K562 (cell line): ENCODE measurements around the gene DHX40. TPM values are rescaled to one million over a fixed set of nuclear protein-coding genes. Genes with fewer than 3 reads are reported as not detected.
A peak's percentile ranks its signal among the peaks of the same experiment; 100 is the strongest.

ENCODE experiments used
- CXXC5 ChIP-seq: fragments of 250-450 bp; sonication (Bioruptor Pico); IDR thresholded peaks from 2 replicates; pipeline ENCODE4 v1.8.0; 2022; ENCODE audit warnings: inconsistent platforms, mild to moderate bottlenecking, moderate library complexity
- GTF2E2 ChIP-seq: fragments of 200-800 bp; sonication (Bioruptor generic); IDR thresholded peaks from 2 replicates; pipeline ENCODE4 v1.6.1; 2016; ENCODE audit warnings: missing genetic modification characterization, missing compliant biosample characterization
- MYNN ChIP-seq, 2 experiments: sonication (generic); formaldehyde crosslinking in 1 of 2; IDR thresholded peaks; 2 replicates each; pipeline versions ENCODE4 v1.5.0 to v1.6.1; 2016 to 2020; ENCODE audit warnings: antibody characterized with exemption in 1 of 2, missing genetic modification reagents in 1 of 2
- NFATC3 ChIP-seq: fragments of 450-650 bp; IDR thresholded peaks from 2 replicates; pipeline ENCODE4 v1.6.1; 2017; ENCODE audit warnings: mild to moderate bottlenecking
- NFRKB ChIP-seq: fragments of 450-650 bp; IDR thresholded peaks from 2 replicates; pipeline ENCODE4 v1.6.1; 2016; ENCODE audit warnings: low read depth
- RFX1 ChIP-seq: fragments of 450-650 bp; IDR thresholded peaks from 2 replicates; pipeline ENCODE4 v1.6.1; 2016; ENCODE audit warnings: mild to moderate bottlenecking, moderate library complexity
- SMAD3 ChIP-seq: fragments of 450-650 bp; formaldehyde crosslinking; conservative IDR thresholded peaks from 2 replicates; pipeline ENCODE4 v1.4.0; 2020; ENCODE audit warnings: mild to moderate bottlenecking
- SRSF3 ChIP-seq: fragments of 200-400 bp; formaldehyde crosslinking; IDR thresholded peaks from 2 replicates; pipeline ENCODE4 v1.6.1; 2016; ENCODE audit warnings: mild to moderate bottlenecking, low read length, moderate library complexity; ENCODE audit not compliant: insufficient read depth
- SRSF7 ChIP-seq: fragments of 200-400 bp; formaldehyde crosslinking; optimal IDR thresholded peaks from 2 replicates; pipeline ENCODE3; 2017; ENCODE audit warnings: mild to moderate bottlenecking, low read depth, low read length
- TCF3 ChIP-seq: sonication (generic); formaldehyde crosslinking; IDR thresholded peaks from 2 replicates; pipeline ENCODE4 v1.4.0; 2020; ENCODE audit warnings: mild to moderate bottlenecking, missing genetic modification reagents
- ZBED1 ChIP-seq: IDR thresholded peaks from 2 replicates; pipeline ENCODE4 v1.6.1; 2014
- ZFX ChIP-seq: sonication (generic); formaldehyde crosslinking; IDR thresholded peaks from 2 replicates; pipeline ENCODE4 v1.8.0; 2022; ENCODE audit warnings: mild to moderate bottlenecking, missing genetic modification reagents, moderate library complexity
- ZNF12 ChIP-seq: sonication (generic); formaldehyde crosslinking; IDR thresholded peaks from 2 replicates; pipeline ENCODE4 v1.4.0; 2020; ENCODE audit warnings: mild to moderate bottlenecking, missing genetic modification reagents
- ZNF143 ChIP-seq: sonication (generic); formaldehyde crosslinking; IDR thresholded peaks from 2 replicates; pipeline ENCODE4 v1.9.0; 2022; ENCODE audit warnings: mild to moderate bottlenecking, missing genetic modification reagents
- ZNF212 ChIP-seq: fragments of 450-650 bp; formaldehyde crosslinking; IDR thresholded peaks from 2 replicates; pipeline ENCODE4 v1.4.0; 2020; ENCODE audit warnings: mild to moderate bottlenecking
- ZNF239 ChIP-seq: fragments of 250-450 bp; sonication (Bioruptor Pico); IDR thresholded peaks from 2 replicates; pipeline ENCODE4 v1.4.0; 2020; ENCODE audit warnings: mild to moderate bottlenecking
- ZNF699 ChIP-seq: fragments of 250-450 bp; sonication (Bioruptor Pico); IDR thresholded peaks from 2 replicates; pipeline ENCODE4 v1.8.0; 2021; ENCODE audit warnings: mild to moderate bottlenecking, moderate library complexity; ENCODE audit not compliant: insufficient replicate concordance
- ZNF766 ChIP-seq: fragments of 200-800 bp; sonication (Bioruptor generic); conservative IDR thresholded peaks from 2 replicates; pipeline ENCODE4 v1.6.1; 2016; ENCODE audit warnings: missing genetic modification characterization, missing compliant biosample characterization
- polyA plus RNA-seq, 8 experiments: library from polyadenylated mRNA; depleted of rRNA in 4 of 8; stranded (reverse) in 5 of 8; unstranded in 3 of 8; fragments of >200 nt; fragmentation: Nextera tagmentation in 2 of 8; fragmentation: Illumina TruSeq in 1 of 8; extraction: Ambion mirVana in 2 of 8; extraction: Trizol in 1 of 8; gene quantifications; 2 replicates each; pipeline versions ENCODE4 v1.2.1 to v1.2.3, GENCODE V29; 2011 to 2014; ENCODE audit warnings: inconsistent platforms in 1 of 8, missing spikeins in 1 of 8
- total RNA-seq, 7 experiments: library from RNA; depleted of rRNA in 6 of 7; stranded (reverse); fragments of >200 nt in 6 of 7; fragmentation: Illumina TruSeq in 2 of 7; extraction: Trizol in 2 of 7; gene quantifications; 2 replicates each; pipeline versions ENCODE4 v1.2.1 to v1.2.3, GENCODE V29; 2011 to 2021; ENCODE audit warnings: low replicate concordance in 1 of 7
- TF ChIP-seq, protein P1 (sequence below): fragments of 250-450 bp; sonication (Bioruptor Pico); IDR thresholded peaks from 2 replicates; pipeline ENCODE4 v1.4.0; 2020; ENCODE audit warnings: mild to moderate bottlenecking, moderate library complexity
- TF ChIP-seq, protein P2 (sequence below), 3 experiments: fragments of 200-800 bp in 1 of 3; sonication (Bioruptor generic) in 1 of 3; sonication (generic) in 1 of 3; formaldehyde crosslinking in 1 of 3; IDR thresholded peaks; 2 replicates each; pipeline versions ENCODE4 v1.6.1 to v1.8.0; 2016 to 2022; ENCODE audit warnings: mild to moderate bottlenecking in 2 of 3, missing compliant biosample characterization in 2 of 3, missing genetic modification characterization in 2 of 3, missing genetic modification reagents in 1 of 3
- TF ChIP-seq, protein P3 (sequence below), 2 experiments: IDR thresholded peaks; 2 replicates each; pipeline ENCODE4 v1.6.1; 2012; ENCODE audit warnings: improper control_type of control experiment in 2 of 2, low read depth in 2 of 2, low read length in 2 of 2, borderline replicate concordance in 1 of 2
- TF ChIP-seq, protein P4 (sequence below), 2 experiments: fragments of 450-650 bp; conservative IDR thresholded peaks; 2 replicates each; pipeline ENCODE4 v1.6.1; 2017; ENCODE audit warnings: mild to moderate bottlenecking in 2 of 2, moderate library complexity in 2 of 2

Gene DHX40
- total and polyA plus RNA-seq, 9 of the 15 experiments (the other 6 are each of a cell fraction or from before 2014, with no cell fraction given) = 7.2 to 38.6 (median 18.7) TPM

DNA sequence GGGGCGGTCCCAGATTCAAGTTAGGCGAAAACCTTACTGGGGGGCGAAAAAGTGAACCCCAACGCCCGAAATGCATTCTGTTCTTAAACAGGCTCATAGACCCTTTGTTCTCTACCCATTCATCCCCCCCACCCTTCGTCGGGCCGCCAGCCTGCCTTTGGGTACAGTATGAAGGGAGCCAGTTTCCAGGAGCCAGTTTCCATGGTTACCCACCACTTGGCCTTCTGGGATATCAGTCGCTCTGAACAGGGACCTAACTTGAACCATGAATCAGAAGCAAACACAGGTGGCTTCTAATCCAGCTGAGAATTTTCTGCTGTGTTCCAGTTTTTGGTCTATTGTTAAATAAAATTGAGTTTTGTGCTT is 532 bp downstream of the DHX40 start (continued):
- TF ChIP-seq, protein P1, sequence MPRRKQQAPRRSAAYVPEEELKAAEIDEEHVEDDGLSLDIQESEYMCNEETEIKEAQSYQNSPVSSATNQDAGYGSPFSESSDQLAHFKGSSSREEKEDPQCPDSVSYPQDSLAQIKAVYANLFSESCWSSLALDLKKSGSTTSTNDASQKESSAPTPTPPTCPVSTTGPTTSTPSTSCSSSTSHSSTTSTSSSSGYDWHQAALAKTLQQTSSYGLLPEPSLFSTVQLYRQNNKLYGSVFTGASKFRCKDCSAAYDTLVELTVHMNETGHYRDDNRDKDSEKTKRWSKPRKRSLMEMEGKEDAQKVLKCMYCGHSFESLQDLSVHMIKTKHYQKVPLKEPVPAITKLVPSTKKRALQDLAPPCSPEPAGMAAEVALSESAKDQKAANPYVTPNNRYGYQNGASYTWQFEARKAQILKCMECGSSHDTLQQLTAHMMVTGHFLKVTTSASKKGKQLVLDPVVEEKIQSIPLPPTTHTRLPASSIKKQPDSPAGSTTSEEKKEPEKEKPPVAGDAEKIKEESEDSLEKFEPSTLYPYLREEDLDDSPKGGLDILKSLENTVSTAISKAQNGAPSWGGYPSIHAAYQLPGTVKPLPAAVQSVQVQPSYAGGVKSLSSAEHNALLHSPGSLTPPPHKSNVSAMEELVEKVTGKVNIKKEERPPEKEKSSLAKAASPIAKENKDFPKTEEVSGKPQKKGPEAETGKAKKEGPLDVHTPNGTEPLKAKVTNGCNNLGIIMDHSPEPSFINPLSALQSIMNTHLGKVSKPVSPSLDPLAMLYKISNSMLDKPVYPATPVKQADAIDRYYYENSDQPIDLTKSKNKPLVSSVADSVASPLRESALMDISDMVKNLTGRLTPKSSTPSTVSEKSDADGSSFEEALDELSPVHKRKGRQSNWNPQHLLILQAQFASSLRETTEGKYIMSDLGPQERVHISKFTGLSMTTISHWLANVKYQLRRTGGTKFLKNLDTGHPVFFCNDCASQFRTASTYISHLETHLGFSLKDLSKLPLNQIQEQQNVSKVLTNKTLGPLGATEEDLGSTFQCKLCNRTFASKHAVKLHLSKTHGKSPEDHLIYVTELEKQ (CRISPR knock-in tag) = no peak
- TF ChIP-seq MYNN (IDR thresholded peaks at IDR 0.05) = peak; percentile 83
- no peak for TF ChIP-seq MYNN (CRISPR knock-in tag; IDR thresholded peaks at IDR 0.05)
- no peak for TF ChIP-seq ZNF766 (CRISPR knock-in tag)
- TF ChIP-seq ZNF143 (CRISPR knock-in tag) = peak; percentile 60
- no peak for TF ChIP-seq ZNF699 (CRISPR knock-in tag)
- TF ChIP-seq NFRKB = no peak
- no peak for TF ChIP-seq CXXC5 (CRISPR knock-in tag)
- TF ChIP-seq, protein P2, sequence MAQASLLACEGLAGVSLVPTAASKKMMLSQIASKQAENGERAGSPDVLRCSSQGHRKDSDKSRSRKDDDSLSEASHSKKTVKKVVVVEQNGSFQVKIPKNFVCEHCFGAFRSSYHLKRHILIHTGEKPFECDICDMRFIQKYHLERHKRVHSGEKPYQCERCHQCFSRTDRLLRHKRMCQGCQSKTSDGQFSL (CRISPR knock-in tag; IDR thresholded peaks at IDR 0.05) = no peak
- TF ChIP-seq, protein P2 (tag; IDR thresholded peaks at IDR 0.05) = no peak
- TF ChIP-seq TCF3 (CRISPR knock-in tag) = no peak
- no peak for TF ChIP-seq SMAD3 (CRISPR knock-in tag)
- TF ChIP-seq GTF2E2 (tag) = no peak
- no peak for TF ChIP-seq NFATC3
- no peak for TF ChIP-seq ZNF212
- TF ChIP-seq, protein P3, sequence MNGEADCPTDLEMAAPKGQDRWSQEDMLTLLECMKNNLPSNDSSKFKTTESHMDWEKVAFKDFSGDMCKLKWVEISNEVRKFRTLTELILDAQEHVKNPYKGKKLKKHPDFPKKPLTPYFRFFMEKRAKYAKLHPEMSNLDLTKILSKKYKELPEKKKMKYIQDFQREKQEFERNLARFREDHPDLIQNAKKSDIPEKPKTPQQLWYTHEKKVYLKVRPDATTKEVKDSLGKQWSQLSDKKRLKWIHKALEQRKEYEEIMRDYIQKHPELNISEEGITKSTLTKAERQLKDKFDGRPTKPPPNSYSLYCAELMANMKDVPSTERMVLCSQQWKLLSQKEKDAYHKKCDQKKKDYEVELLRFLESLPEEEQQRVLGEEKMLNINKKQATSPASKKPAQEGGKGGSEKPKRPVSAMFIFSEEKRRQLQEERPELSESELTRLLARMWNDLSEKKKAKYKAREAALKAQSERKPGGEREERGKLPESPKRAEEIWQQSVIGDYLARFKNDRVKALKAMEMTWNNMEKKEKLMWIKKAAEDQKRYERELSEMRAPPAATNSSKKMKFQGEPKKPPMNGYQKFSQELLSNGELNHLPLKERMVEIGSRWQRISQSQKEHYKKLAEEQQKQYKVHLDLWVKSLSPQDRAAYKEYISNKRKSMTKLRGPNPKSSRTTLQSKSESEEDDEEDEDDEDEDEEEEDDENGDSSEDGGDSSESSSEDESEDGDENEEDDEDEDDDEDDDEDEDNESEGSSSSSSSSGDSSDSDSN (IDR thresholded peaks at IDR 0.05; ENCODE audit: borderline replicate concordance in 1 of 2, low read depth in 2 of 2, low read length in 2 of 2) = no peak
- TF ChIP-seq SRSF3 = no peak
- peak; percentile 99 for TF ChIP-seq RFX1
- TF ChIP-seq ZFX = peak; percentile 26; the same call in 1 of the 2 replicates
- TF ChIP-seq ZNF239 = no peak
- no peak for TF ChIP-seq ZBED1
- TF ChIP-seq ZNF12 = no peak
- no peak for TF ChIP-seq SRSF7
- TF ChIP-seq, protein P4, sequence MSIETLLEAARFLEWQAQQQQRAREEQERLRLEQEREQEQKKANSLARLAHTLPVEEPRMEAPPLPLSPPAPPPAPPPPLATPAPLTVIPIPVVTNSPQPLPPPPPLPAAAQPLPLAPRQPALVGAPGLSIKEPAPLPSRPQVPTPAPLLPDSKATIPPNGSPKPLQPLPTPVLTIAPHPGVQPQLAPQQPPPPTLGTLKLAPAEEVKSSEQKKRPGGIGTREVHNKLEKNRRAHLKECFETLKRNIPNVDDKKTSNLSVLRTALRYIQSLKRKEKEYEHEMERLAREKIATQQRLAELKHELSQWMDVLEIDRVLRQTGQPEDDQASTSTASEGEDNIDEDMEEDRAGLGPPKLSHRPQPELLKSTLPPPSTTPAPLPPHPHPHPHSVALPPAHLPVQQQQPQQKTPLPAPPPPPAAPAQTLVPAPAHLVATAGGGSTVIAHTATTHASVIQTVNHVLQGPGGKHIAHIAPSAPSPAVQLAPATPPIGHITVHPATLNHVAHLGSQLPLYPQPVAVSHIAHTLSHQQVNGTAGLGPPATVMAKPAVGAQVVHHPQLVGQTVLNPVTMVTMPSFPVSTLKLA (conservative IDR thresholded peaks at IDR 0.05) = no peak
